SU-DHL-6 (cell line): ENCODE data around the gene HOXC5.

ENCODE experiments used
- H2AFZ ChIP-seq: fragments of 200-600 bp; sonication (generic); 2 replicates; pipeline ENCODE4 v1.6.1; 2014; ENCODE audit warnings: low read depth, mild to moderate bottlenecking, moderate library complexity, mixed read lengths, antibody characterized with exemption, low read length; ENCODE audit not compliant: severe bottlenecking
- H3F3A ChIP-seq: fragments of 200-600 bp; shearing (Covaris generic); 2 replicates; pipeline ENCODE4 v1.6.0; 2016; ENCODE audit warnings: antibody characterized with exemption, mild to moderate bottlenecking; ENCODE audit not compliant: insufficient read depth
- H3K27ac ChIP-seq: fragments of 200-600 bp; sonication (generic); 2 replicates; pipeline ENCODE4 v1.5.1; 2016; ENCODE audit warnings: low read depth, mild to moderate bottlenecking, low read length, moderate library complexity, mixed read lengths
- H3K27me3 ChIP-seq: fragments of 200-600 bp; sonication (generic), shearing (Covaris generic); 2 replicates; pipeline ENCODE4 v1.6.0; 2014; ENCODE audit warnings: mild to moderate bottlenecking, low read length
- H3K36me3 ChIP-seq: fragments of 200-600 bp; sonication (generic); 2 replicates; pipeline ENCODE4 v1.6.1; 2014; ENCODE audit warnings: mild to moderate bottlenecking, low read length, mixed read lengths
- H3K4me2 ChIP-seq: fragments of 300-600, 200-600 bp; shearing (Covaris generic), sonication (generic); 2 replicates; pipeline ENCODE4 v1.6.0; 2014; ENCODE audit warnings: low read length, low read depth, mild to moderate bottlenecking; ENCODE audit not compliant: poor library complexity, severe bottlenecking
- H3K4me3 ChIP-seq: fragments of 200-600 bp; sonication (generic); 2 replicates; pipeline ENCODE4 v1.5.1; 2014; ENCODE audit warnings: antibody characterized with exemption, low read length, mild to moderate bottlenecking, mixed read lengths; ENCODE audit not compliant: insufficient read depth, poor library complexity, severe bottlenecking
- H3K79me2 ChIP-seq: fragments of 200-600 bp; sonication (generic); 2 replicates; pipeline ENCODE4 v1.6.1; 2014; ENCODE audit warnings: mild to moderate bottlenecking, low read length, moderate library complexity; ENCODE audit not compliant: insufficient read depth
- H3K9ac ChIP-seq: fragments of 200-600 bp; sonication (generic); 2 replicates; pipeline ENCODE4 v1.7.0; 2014; ENCODE audit warnings: mild to moderate bottlenecking, low read length
- H3K9me2 ChIP-seq: fragments of 200-600 bp; sonication (generic); replicated peaks from 2 replicates; pipeline ENCODE4 v1.6.1; 2014; ENCODE audit warnings: low read length; ENCODE audit not compliant: insufficient read depth
- H3K9me3 ChIP-seq: fragments of 200-600 bp; sonication (generic); 2 replicates; pipeline ENCODE4 v1.6.1; 2014; ENCODE audit warnings: low read length, mixed read lengths; ENCODE audit not compliant: insufficient read depth
- H4K20me1 ChIP-seq: fragments of 200-600 bp; sonication (generic); 2 replicates; pipeline ENCODE4 v1.6.1; 2014; ENCODE audit warnings: low read depth, mild to moderate bottlenecking, antibody characterized with exemption, low read length, moderate library complexity, mixed read lengths
- EZH2phosphoT487 ChIP-seq: fragments of 200-600 bp; sonication (generic), shearing (Covaris generic); conservative IDR thresholded peaks from 2 replicates; pipeline ENCODE4 v1.6.1; 2018; ENCODE audit warnings: mild to moderate bottlenecking, antibody characterized with exemption, low read length, moderate library complexity, mixed read lengths
- TF ChIP-seq, protein P1 (sequence below): fragments of 200-600 bp; sonication (generic); IDR thresholded peaks from one replicate; pipeline ENCODE4 v1.5.1; 2017; ENCODE audit warnings: antibody characterized with exemption, mild to moderate bottlenecking, low read length, moderate library complexity; ENCODE audit not compliant: insufficient read depth, poor library complexity, severe bottlenecking

Gene HOXC5

DNA sequence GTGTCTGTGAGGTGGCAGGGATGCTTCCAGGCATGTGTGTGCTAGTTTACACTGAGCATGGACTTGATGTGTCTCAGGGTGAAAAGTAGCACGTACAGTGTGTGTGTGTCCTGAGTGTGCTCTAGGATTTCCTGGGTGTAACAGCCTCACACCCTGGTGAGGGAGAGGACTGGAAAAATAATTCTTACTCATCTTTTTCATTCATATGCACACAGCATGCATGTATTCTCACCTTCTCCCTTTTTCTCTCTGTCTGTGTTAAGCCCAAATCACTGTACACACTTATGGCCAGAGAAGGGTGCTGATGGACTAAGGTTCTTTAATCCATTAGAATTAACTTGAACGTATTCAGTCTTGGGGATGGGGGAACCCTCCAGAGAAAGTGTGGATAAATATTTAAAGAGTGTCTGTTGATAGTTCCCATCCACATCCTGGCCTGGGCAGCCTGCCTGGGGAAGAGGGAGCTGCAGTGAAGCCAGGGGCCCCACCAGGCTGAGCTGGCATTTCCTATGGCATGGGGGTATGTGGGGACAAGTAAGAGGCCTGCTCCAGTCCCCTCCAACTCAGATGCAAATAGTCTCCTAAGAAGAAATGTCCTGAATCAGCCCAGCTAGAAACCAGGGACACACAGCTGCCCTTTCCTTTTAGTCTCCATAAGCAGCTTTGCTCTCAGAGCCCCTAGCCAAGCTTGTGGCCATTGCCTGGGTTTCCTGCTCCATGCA lies 25.2 kb upstream of the HOXC5 start:
- no peak overlapping the region for H3K4me3 ChIP-seq
- H3K36me3 ChIP-seq, result no peaks in the 10 kb centered on the region
- H2AFZ ChIP-seq, result no peak overlapping the region
- no peak overlapping the region for H3K9ac ChIP-seq
- no peak overlapping the region for H3K4me2 ChIP-seq
- H4K20me1 ChIP-seq, result no peaks in the 10 kb centered on the region
- H3K79me2 ChIP-seq, result no peaks in the 10 kb centered on the region
- TF ChIP-seq EZH2phosphoT487, result no peak
- TF ChIP-seq, protein P1, sequence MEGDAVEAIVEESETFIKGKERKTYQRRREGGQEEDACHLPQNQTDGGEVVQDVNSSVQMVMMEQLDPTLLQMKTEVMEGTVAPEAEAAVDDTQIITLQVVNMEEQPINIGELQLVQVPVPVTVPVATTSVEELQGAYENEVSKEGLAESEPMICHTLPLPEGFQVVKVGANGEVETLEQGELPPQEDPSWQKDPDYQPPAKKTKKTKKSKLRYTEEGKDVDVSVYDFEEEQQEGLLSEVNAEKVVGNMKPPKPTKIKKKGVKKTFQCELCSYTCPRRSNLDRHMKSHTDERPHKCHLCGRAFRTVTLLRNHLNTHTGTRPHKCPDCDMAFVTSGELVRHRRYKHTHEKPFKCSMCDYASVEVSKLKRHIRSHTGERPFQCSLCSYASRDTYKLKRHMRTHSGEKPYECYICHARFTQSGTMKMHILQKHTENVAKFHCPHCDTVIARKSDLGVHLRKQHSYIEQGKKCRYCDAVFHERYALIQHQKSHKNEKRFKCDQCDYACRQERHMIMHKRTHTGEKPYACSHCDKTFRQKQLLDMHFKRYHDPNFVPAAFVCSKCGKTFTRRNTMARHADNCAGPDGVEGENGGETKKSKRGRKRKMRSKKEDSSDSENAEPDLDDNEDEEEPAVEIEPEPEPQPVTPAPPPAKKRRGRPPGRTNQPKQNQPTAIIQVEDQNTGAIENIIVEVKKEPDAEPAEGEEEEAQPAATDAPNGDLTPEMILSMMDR, result no peak
- no peak overlapping the region for H3K27ac ChIP-seq
- 0 out of 2 replicates have a peak, but pooled peaks cover under 1% of the 10 kb centered on the region for H3K27me3 ChIP-seq
- no peaks in the 10 kb centered on the region for H3K9me2 ChIP-seq
- H3K9me3 ChIP-seq, result no peaks in the 10 kb centered on the region
- H3F3A ChIP-seq, result peaks cover 4% of the 10 kb centered on the region; the same call in 1 of the 2 replicates

DNA sequence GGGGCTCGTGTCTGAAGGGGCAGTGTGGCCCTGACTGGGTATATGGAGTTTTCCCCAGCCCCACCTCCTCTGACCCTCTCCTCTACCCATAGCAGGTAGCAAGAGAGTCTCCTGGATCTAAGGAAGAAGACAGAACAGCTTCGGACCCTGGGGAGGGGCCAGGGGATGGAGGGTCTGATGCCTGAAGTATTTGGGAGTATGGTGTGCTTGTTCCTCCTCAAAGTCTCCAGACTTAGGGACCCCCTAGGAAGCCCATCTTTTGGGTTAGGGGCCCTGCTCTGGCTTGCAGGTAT lies 24.6 kb upstream of the HOXC5 start:
- H3K9ac ChIP-seq, result no peak overlapping the region
- H3K27ac ChIP-seq, result no peak overlapping the region
- no peaks in the 10 kb centered on the region for H3K9me3 ChIP-seq
- no peak overlapping the region for H3K4me3 ChIP-seq
- no peaks in the 10 kb centered on the region for H4K20me1 ChIP-seq
- no peak overlapping the region for H2AFZ ChIP-seq
- no peaks in the 10 kb centered on the region for H3K79me2 ChIP-seq
- H3F3A ChIP-seq, result peaks cover 4% of the 10 kb centered on the region; the same call in 1 of the 2 replicates
- no peak overlapping the region for H3K4me2 ChIP-seq
- no peaks in the 10 kb centered on the region for H3K36me3 ChIP-seq
- TF ChIP-seq EZH2phosphoT487, result no peak
- TF ChIP-seq, protein P1, result no peak
- H3K9me2 ChIP-seq, result no peaks in the 10 kb centered on the region
- H3K27me3 ChIP-seq, result 0 out of 2 replicates have a peak, but pooled peaks cover 6% of the 10 kb centered on the region

DNA sequence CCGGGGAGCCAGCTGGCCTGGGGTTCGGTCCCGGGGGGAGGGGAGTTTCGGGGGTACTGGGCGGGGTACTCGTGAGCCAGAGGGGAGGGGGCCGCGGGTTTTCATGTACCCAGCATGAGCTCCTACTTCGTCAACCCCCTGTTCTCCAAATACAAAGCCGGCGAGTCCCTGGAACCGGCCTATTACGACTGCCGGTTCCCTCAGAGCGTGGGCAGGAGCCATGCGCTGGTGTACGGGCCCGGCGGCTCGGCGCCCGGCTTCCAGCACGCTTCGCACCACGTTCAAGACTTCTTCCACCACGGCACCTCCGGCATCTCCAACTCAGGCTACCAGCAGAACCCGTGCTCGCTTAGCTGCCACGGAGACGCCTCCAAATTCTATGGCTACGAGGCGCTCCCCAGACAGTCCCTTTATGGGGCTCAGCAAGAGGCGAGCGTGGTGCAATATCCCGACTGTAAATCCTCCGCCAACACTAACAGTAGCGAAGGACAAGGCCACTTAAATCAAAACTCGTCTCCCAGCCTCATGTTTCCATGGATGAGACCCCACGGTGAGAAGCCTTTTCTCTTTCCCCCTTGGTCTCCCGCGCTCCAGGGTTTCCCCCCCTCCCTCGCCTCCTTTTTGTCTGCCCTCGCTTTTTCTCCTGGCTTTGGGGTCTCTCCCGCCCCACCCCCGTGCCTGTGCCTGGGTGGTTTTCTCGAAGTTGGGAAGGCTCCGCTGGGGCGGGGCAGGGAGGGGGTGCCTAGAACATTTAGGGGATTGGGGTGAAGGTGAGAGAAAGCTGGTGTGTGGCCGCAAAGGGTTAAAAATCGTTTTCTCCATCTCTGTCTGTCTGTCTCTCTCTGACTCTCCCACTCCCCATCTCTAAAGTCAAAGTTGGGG lies 23.4 kb upstream of the HOXC5 start:
- Histone ChIP-seq H3K9ac (no peak overlapping the region), H3K4me2 (no peak overlapping the region), H3K27me3 (0 out of 2 replicates have a peak, but pooled peaks cover 6% of the 10 kb centered on the region), H3K9me2 (no peaks in the 10 kb centered on the region), H3K36me3 (no peaks in the 10 kb centered on the region), H3K27ac (no peak overlapping the region), H4K20me1 (no peaks in the 10 kb centered on the region), H3K79me2 (no peaks in the 10 kb centered on the region), H2AFZ (no peak overlapping the region), H3F3A (peaks cover 4% of the 10 kb centered on the region; the same call in 1 of the 2 replicates), H3K9me3 (no peaks in the 10 kb centered on the region), H3K4me3 (no peak overlapping the region)
- no peak for TF ChIP-seq EZH2phosphoT487
- TF ChIP-seq, protein P1, result no peak
